Sigmoid colon (tissue), 7 donors: Measurements from ENCODE around the gene MTA1. TPM values are rescaled to one million over a fixed set of nuclear protein-coding genes. Genes with fewer than 3 reads are reported as not detected.

Experiments
- DNase-seq: peaks from one replicate; pipeline ENCODE4 v3.0.0-alpha.2; 2019
- H3K27ac ChIP-seq, 4 donors: fragments of 200-600 bp; sonication (generic); one replicate each; pipeline ENCODE4 v1.5.1; 2016 to 2019; ENCODE audit warnings: mild to moderate bottlenecking in 1 of 4
- H3K27me3 ChIP-seq, 3 donors: fragments of 200-600 bp; sonication (generic); one replicate each; pipeline ENCODE4 v1.5.1; 2019; ENCODE audit warnings: mild to moderate bottlenecking in 1 of 3
- H3K36me3 ChIP-seq, 4 donors: fragments of 200-600 bp; sonication (generic); one replicate each; pipeline ENCODE4 v1.5.1; 2016 to 2019
- H3K4me1 ChIP-seq, 4 donors: fragments of 200-600 bp; sonication (generic); one replicate each; pipeline ENCODE4 v1.5.1; 2017 to 2019
- H3K4me3 ChIP-seq, 4 donors: fragments of 200-600 bp; sonication (generic); one replicate each; pipeline ENCODE4 v1.5.1; 2017 to 2019; ENCODE audit warnings: mild to moderate bottlenecking in 2 of 4, moderate library complexity in 1 of 4
- H3K9me3 ChIP-seq, 4 donors: fragments of 200-600 bp in 3 of 4; sonication (generic) in 3 of 4; one replicate each; pipeline versions ENCODE4 v1.5.1 to v1.6.1; 2013 to 2019
- CTCF ChIP-seq, 4 experiments: fragments of 450-650 bp in 3 of 4; fragments of 200-600 bp in 1 of 4; IDR thresholded peaks; one replicate each; pipeline ENCODE4 v1.5.1; 2016 to 2019; ENCODE audit warnings: antibody characterized with exemption in 4 of 4, mild to moderate bottlenecking in 3 of 4, moderate library complexity in 2 of 4
- EP300 ChIP-seq, 4 donors: sonication (generic); formaldehyde crosslinking; IDR thresholded peaks; one replicate each; pipeline ENCODE4 v1.6.1; 2017; ENCODE audit warnings: antibody characterized with exemption in 4 of 4
- POLR2A ChIP-seq, 2 donors: fragments of 450-650 bp; IDR thresholded peaks; one replicate each; pipeline ENCODE4 v1.6.1; 2016; ENCODE audit warnings: antibody characterized with exemption in 2 of 2, mild to moderate bottlenecking in 2 of 2, moderate library complexity in 2 of 2
- POLR2AphosphoS5 ChIP-seq, 4 donors: sonication (generic); formaldehyde crosslinking; IDR thresholded peaks; one replicate each; pipeline ENCODE4 v1.6.1; 2017; ENCODE audit warnings: antibody characterized with exemption in 4 of 4
- WGBS, 2 donors: extraction: QIAGEN DNeasy Blood & Tissue Kit; methylation state at CpG; one replicate each; pipeline ENCODE4 v1.1.7; 2013; 5-methylcytosine and 5-hydroxymethylcytosine counted together
- intact Hi-C: fragments of 100-400 bp; cut with DNase I; formaldehyde crosslinking; loops from one replicate; pipeline ENCODE4 v1.15.1; 2023
- polyA plus RNA-seq, 3 donors: library from polyadenylated mRNA; stranded (reverse); fragments of 200-250 nt; gene quantifications; one replicate each; pipeline ENCODE4 v1.2.3, GENCODE V29; 2013
- total RNA-seq, 4 donors: library from RNA; depleted of rRNA; stranded (reverse); fragments of >200 nt; gene quantifications; one replicate each; pipeline ENCODE4 v1.1.0, GENCODE V29; 2016
- donor health status: healthy with polysubstance abuse.
- donor health status: Bipolar disorder and iron deficiency.
- donor health status: healthy.

MTA1 gene
- total and polyA plus RNA-seq, 7 donors = 14.3 to 92.8 (median 44.7) TPM

GRCh38 chr14:105442834-105443233, 23.2 kb downstream of the MTA1 start:
- intact Hi-C loops = no loop called here

GRCh38 chr14:105444859-105445258, 25.2 kb downstream of the MTA1 start:
- 88 to 90% methylated on average over 17 of the region's 17 CpGs for WGBS, 2 donors
- peaks cover 0 to 16% (median 12%) of the 10 kb centered on the region in 4 donors for H3K4me1 ChIP-seq
- peaks cover 0 to 22% (median under 1%) of the 10 kb centered on the region in 4 donors for H3K36me3 ChIP-seq
- H3K27me3 ChIP-seq = no peaks in the 10 kb centered on the region
- no peak for DNase-seq
- H3K4me3 ChIP-seq = no peak overlapping the region
- intact Hi-C loops = loop anchor here (5.0 kb wide), 1 partner anchor 82 kb away; the partner anchor contains the start of gene TMEM121
- no peaks in the 10 kb centered on the region for H3K9me3 ChIP-seq
- H3K27ac ChIP-seq = no peak overlapping the region
- TF ChIP-seq CTCF (IDR thresholded peaks at IDR 0.05) (no peak), EP300 (IDR thresholded peaks at IDR 0.05) (no peak), POLR2A (IDR thresholded peaks at IDR 0.05) (no peak), POLR2AphosphoS5 (IDR thresholded peaks at IDR 0.05) (no peak)

More at GRCh38 chr14:105442834-105443233, 23.2 kb downstream of the MTA1 start:
- Histone ChIP-seq H3K9me3 (no peaks in the 10 kb centered on the region), H3K4me3 (no peak overlapping the region), H3K27ac (no peak overlapping the region), H3K36me3 (peaks cover 0 to 25% (median 4%) of the 10 kb centered on the region in 4 donors), H3K27me3 (no peaks in the 10 kb centered on the region), H3K4me1 (peaks cover 0 to 8% (median under 1%) of the 10 kb centered on the region in 4 donors)
- TF ChIP-seq POLR2A (IDR thresholded peaks at IDR 0.05) (no peak), CTCF (IDR thresholded peaks at IDR 0.05) (no peak), POLR2AphosphoS5 (IDR thresholded peaks at IDR 0.05) (no peak), EP300 (IDR thresholded peaks at IDR 0.05) (no peak)
- DNase-seq = no peak
- 88 to 89% methylated on average over 12 of the region's 12 CpGs for WGBS, 2 donors

GRCh38 chr14:105445290-105445689, 25.7 kb downstream of the MTA1 start:
- Histone ChIP-seq H3K36me3 (peaks cover 4 to 22% (median 5%) of the 10 kb centered on the region in 4 donors), H3K9me3 (no peaks in the 10 kb centered on the region), H3K27ac (no peak overlapping the region), H3K4me1 (peaks cover 0 to 16% (median 12%) of the 10 kb centered on the region in 4 donors), H3K27me3 (no peaks in the 10 kb centered on the region), H3K4me3 (no peak overlapping the region)
- WGBS, 2 donors = 90 to 91% methylated on average over 24 of the region's 24 CpGs
- TF ChIP-seq EP300 (IDR thresholded peaks at IDR 0.05) (no peak), POLR2A (IDR thresholded peaks at IDR 0.05) (no peak), POLR2AphosphoS5 (IDR thresholded peaks at IDR 0.05) (no peak), CTCF (IDR thresholded peaks at IDR 0.05) (no peak)
- intact Hi-C loops = loop anchor here (5.0 kb wide), 1 partner anchor 82 kb away; the partner anchor contains the start of gene TMEM121
- no peak for DNase-seq

- intact Hi-C loops = loop anchor here (5.0 kb wide), 1 partner anchor 81 kb away; the partner anchor contains the start of gene TMEM121
Measured at GRCh38 chr14:105445901-105446845, 26.5 kb downstream of the MTA1 start.

More at GRCh38 chr14:105445901-105446845, 26.5 kb downstream of the MTA1 start:
- DNase-seq = no peak
- TF ChIP-seq EP300 (IDR thresholded peaks at IDR 0.05) (no peak), CTCF (IDR thresholded peaks at IDR 0.05) (no peak), POLR2AphosphoS5 (IDR thresholded peaks at IDR 0.05) (no peak), POLR2A (IDR thresholded peaks at IDR 0.05) (no peak)
- Histone ChIP-seq H3K27ac (no peak overlapping the region), H3K9me3 (no peaks in the 10 kb centered on the region), H3K4me1 (peaks cover 0 to 16% (median 12%) of the 10 kb centered on the region in 4 donors), H3K36me3 (peaks cover 10 to 28% (median 13%) of the 10 kb centered on the region in 4 donors), H3K27me3 (no peaks in the 10 kb centered on the region), H3K4me3 (no peak overlapping the region)
- WGBS, 2 donors = 93 to 94% methylated on average over 26 of the region's 26 CpGs
